HG03064 (cell line): Measurements from ENCODE around the gene CLCN6.

Experiments used
- ATAC-seq: cut with Tn5 transposase; IDR thresholded peaks from one replicate; pipeline ENCODE4 v1.9.1; 2021; ENCODE audit warnings: low read depth; ENCODE audit not compliant: unreplicated experiment

CLCN6 gene

GRCh38 chr1:11779715-11780379, 26.1 kb upstream of the CLCN6 start:
- ATAC-seq: no peak

- ATAC-seq: no peak
These were observed 25.4 kb upstream of the CLCN6 start for GRCh38 chr1:11780380-11781147.

- no peak for ATAC-seq
These were observed 24.7 kb upstream of the CLCN6 start for GRCh38 chr1:11781297-11781696.

- no peak for ATAC-seq
These were observed 23.8 kb upstream of the CLCN6 start for GRCh38 chr1:11782127-11782708.

DNA sequence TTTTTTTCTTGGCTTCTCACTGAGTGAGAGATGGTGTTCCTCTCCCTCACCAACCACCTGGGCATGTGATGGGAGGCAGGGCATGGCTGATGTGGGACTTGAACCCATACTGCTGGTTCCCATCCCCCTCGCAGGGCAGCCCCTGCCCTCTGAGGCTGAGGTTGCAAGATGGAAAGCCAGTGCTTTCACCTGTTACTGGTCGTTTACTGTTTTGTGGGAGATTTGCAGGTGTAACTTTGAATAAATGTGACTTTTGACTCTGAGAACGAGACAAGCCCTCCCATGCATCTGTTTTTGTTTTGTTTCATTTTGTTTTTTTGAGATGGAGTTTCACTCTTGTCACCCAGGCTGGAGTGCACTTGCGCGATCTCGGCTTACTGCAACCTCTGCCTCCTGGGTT, 22.4 kb upstream of the CLCN6 start:
- no peak for ATAC-seq

DNA sequence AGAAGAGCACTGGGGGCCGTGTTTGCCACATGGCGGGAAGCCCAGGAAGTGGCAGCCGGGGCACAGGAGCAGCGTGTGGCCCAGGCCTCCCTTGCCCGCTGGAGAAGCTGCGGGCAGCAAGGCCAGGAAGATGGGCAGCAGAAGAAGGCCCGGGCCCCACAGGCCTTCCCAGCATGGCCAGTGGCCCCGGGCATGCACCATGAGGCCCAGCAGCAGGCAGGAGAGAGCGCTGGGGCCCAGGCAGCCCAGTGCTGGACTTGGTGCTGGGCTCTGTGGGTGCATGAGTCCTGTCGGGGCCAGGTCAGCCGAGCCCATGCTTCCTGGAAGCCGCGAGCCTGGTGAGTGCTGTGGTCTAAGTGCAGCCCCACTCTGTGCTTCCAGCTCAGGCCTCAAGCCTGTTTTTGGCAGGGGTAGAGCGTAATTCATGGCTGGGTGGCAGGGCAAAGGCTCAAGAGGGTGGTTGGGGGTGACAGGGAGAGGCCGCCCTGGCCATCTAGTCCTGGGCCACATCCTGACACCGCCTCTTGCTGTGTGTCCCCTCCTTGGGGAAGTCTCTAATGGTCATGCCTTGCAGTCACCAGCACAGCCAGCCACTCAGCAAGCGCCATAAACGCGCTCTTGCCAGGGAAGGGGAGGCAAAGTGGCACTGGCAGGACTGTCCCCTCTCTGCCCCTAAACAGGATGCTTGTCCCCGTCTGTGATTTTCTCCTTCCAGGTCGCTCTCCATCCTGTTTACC, 21.6 kb upstream of the CLCN6 start:
- ATAC-seq: no peak

- no peak for ATAC-seq
These were observed 20.8 kb upstream of the CLCN6 start for GRCh38 chr1:11784993-11785769.

DNA sequence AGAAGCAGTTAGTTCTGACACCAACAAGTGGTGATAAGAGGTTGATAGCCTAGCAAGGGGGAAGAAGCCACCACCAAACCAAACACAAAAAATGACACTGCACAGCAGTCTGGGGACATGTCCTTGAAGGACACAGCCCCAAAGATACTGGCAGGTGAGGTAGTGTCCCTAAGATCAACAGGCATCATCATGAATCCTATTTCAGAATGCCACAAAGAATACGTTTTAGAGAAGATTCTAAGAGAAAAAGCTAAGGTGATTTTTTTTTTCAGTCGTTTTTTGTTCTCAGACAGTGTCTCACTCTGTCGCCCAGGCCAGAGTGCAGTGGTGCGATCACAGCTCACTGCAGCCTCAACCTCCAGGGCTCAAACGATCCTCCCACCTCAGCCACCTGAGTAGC, 19.8 kb upstream of the CLCN6 start:
- ATAC-seq: no peak

DNA sequence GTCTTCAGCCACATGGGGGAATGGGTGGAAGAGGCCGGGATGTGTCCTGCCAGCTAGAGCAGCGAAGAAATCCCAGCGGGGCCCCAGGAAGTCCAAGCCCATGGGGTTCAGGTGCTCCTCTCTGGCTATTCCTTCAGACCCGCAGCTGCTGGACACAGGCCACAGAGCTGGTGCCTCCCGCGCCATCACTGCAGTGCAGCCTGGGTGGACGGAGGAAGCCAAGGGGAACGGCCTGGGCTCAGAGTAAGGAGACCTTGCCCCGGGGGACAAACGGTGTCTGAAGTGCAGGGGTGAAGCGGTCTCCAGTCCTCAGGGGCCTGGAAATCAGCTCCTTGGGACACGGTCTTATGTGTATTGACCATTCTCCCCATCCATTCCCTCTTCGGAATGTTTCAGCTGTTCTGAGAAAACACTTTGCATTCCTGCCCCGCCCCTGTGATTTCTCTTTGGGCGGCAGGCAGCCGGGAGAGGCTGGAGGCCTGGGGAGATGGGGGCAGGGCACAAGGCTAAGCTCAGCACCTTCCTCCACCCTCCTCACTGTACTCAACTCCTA, 18.7 kb upstream of the CLCN6 start:
- no peak for ATAC-seq

DNA sequence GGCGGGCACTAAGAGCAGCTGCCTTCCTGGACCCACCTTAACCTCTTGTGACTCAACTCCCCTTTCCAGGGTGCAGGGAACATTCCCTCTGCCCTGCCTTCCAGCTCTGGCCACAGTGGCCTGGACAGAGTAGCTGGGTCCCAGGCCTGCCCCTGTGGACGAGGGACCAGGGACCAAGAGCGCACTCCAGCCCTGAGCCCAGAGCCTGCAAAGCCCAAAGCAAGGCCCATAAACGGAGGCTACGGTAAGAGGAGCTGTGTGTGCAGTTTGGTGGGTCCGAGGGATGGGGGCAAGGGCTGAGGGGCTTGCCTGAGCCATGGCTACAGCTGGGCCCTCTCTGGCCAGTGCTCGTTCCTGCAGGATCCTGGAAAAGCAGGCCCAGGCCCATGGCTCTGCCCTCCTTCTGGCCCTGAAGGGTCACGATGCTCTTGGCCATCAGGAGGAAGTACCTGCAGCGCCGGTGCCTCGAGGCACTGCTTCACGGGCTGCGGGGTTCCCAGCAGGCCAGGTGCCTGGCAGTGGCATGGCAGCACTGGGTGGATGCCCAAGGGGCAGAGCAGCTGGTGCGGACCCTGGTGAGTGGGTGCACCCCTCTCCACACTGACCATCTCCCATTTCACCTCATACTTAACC, 18.1 kb upstream of the CLCN6 start:
- ATAC-seq: no peak

DNA sequence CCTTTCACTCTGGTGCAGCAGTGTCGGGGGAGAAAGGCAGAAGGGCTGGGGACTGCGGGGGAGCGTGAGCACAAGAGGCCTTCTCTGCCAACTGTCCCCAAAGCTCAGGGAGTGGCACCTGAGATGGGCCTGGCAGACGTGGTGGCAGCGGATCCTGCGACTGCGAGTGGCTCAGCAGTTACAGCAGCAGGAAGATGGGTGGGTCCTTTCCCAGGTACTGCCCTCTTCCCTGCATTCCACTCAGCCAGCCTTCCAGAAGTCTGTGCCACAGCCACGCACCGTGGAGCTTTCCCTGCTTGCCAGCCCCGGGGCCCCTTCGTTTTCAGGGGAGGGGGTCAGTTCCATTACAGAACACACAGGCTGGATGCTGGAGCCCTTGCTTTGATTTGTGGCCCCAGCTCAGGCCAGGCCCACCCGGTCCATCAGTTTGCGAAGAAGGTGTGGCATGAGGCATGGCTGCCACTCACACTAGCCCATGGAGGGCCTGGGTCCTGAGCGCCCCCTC, 17.4 kb upstream of the CLCN6 start:
- ATAC-seq: no peak

DNA sequence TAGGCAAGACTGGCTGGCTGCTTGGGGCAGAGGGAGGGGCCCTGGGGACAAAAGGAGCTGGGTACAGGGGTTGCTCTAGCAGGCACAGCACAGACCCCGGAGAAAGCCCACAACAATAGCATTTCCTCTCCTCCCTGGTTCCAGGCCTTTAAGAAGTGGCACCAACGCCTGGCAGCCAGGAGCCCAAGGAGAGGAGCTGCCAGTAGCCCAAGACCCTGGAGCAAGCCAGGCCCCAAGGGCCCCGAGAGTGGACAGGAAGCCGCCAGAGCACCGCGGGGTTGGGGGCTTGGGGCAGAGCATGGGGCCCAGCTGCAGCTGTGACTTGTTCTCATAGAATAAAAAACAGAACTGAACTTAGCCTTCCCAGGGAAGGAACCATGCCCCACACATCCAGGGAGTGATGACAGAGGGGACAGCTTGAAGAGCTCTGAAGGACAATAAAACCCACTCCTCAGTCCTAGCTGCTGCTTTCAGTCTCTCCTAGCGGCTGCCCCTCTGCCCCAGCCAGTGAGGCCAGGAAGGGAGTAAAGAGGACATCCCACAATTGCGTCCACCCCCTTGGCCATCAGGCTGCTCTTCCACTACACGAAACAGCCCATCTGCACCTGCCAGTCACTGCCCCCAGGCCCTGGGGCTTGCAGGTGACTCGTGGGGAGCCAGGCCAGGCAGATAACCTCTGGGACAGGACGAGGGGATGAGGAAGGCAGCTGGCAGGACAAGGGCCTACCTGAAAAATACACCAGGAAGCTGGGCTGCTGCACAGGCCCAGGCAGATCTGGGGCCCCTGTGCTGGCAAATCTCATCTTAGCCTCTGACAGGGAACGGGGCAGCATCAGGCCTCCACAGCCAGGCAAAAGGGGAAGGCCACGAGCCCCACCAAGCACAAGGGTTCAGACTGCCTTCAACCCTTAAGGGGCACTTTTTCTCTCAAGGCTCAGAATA, 16.6 kb upstream of the CLCN6 start:
- ATAC-seq: no peak

- no peak for ATAC-seq
These were observed 15.7 kb upstream of the CLCN6 start for GRCh38 chr1:11790101-11790879.

GRCh38 chr1:11790880-11791715, 14.9 kb upstream of the CLCN6 start:
- ATAC-seq: no peak

GRCh38 chr1:11792106-11792505, 13.9 kb upstream of the CLCN6 start:
- no peak for ATAC-seq

- ATAC-seq: no peak
These were observed 12.2 kb upstream of the CLCN6 start for GRCh38 chr1:11793819-11794218.
